Measurements from ENCODE around the gene MAN2B2. TPM values are rescaled to one million over a fixed set of nuclear protein-coding genes. Genes with fewer than 3 reads are reported as not detected.

The MAN2B2 gene
- total RNA-seq, 1 donor from 2014 or later, result 32.2 TPM

- no peak overlapping the region for H2AFZ ChIP-seq (ENCODE audit: low read depth, low read length)
- Mint-ChIP-seq H3K27me3 (ENCODE audit: low read depth, unreplicated experiment) (peaks cover 82% of the 10 kb centered on the region), H3K4me3 (ENCODE audit: unreplicated experiment) (no peak overlapping the region), H3K27ac (ENCODE audit: unreplicated experiment) (no peak overlapping the region), H3K9me3 (ENCODE audit: unreplicated experiment) (peaks cover 15% of the 10 kb centered on the region), H3K4me1 (ENCODE audit: low read depth, unreplicated experiment) (peaks cover 5% of the 10 kb centered on the region), H3K36me3 (ENCODE audit: low read depth, unreplicated experiment) (no peaks in the 10 kb centered on the region)
- no peak overlapping the region for H3K4me3 ChIP-seq (ENCODE audit: insufficient read depth, low read depth, low read length)
- peaks cover 13% of the 10 kb centered on the region for H3K27me3 ChIP-seq (ENCODE audit: insufficient read depth, low read length)
- H3K79me2 ChIP-seq (ENCODE audit: insufficient read depth, low read length), result no peaks in the 10 kb centered on the region
- no peaks in the 10 kb centered on the region for H3K36me3 ChIP-seq (ENCODE audit: insufficient read depth, low read length)
- FAIRE-seq (no peak), DNase-seq (ENCODE audit: low read depth) (no peak)
- no peak overlapping the region for H3K4me2 ChIP-seq (ENCODE audit: low read length)
- H3K9me3 ChIP-seq (ENCODE audit: insufficient read depth, low read depth, low read length), result peaks cover 6% of the 10 kb centered on the region
- no peak overlapping the region for H3K27ac ChIP-seq (ENCODE audit: low read depth, low read length)
- no peak overlapping the region for H3K9ac ChIP-seq (ENCODE audit: low read length)
- no peaks in the 10 kb centered on the region for H4K20me1 ChIP-seq (ENCODE audit: insufficient read depth, low read length)
- no peak for TF ChIP-seq CTCF (IDR thresholded peaks at IDR 0.05; ENCODE audit: insufficient read depth, low read depth, low read length)
- TF ChIP-seq EZH2 (IDR thresholded peaks at IDR 0.05; ENCODE audit: insufficient read depth, low read length), result no peak
- no peaks in the 10 kb centered on the region for H3K4me1 ChIP-seq (ENCODE audit: insufficient read depth, low read length)
These were observed 26.6 kb upstream of the MAN2B2 start for GRCh38 chr4:6548201-6548881.

DNA sequence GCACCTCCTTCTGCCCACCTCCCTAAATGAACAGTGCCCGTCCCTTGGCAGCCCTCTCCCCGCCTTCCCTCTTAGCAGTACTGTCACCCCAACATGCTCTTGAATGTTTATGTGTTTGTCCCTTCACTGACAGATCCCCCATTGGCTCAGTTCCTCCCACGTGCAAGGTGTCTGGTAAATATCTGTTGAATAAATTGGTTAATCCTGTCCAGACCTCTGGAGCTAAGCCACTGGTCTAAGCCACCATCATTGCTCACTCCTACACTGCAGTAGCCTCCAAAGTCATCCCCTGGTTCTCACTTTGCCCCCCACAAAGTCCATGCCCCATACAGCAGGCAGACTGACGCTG, 26.1 kb upstream of the MAN2B2 start:
- H3K27me3 Mint-ChIP-seq (ENCODE audit: low read depth, unreplicated experiment), result peaks cover 84% of the 10 kb centered on the region

More for the DNA sequence above, 26.1 kb upstream of the MAN2B2 start:
- H3K27me3 ChIP-seq (ENCODE audit: insufficient read depth, low read length), result peaks cover 15% of the 10 kb centered on the region
- H3K27ac ChIP-seq (ENCODE audit: low read depth, low read length), result no peak overlapping the region
- no peaks in the 10 kb centered on the region for H3K79me2 ChIP-seq (ENCODE audit: insufficient read depth, low read length)
- no peak overlapping the region for H3K4me2 ChIP-seq (ENCODE audit: low read length)
- no peak for FAIRE-seq
- peaks cover 6% of the 10 kb centered on the region for H3K9me3 ChIP-seq (ENCODE audit: insufficient read depth, low read depth, low read length)
- H3K36me3 Mint-ChIP-seq (ENCODE audit: low read depth, unreplicated experiment), result no peaks in the 10 kb centered on the region
- no peak overlapping the region for H3K4me3 ChIP-seq (ENCODE audit: insufficient read depth, low read depth, low read length)
- peaks cover 5% of the 10 kb centered on the region for H3K4me1 Mint-ChIP-seq (ENCODE audit: low read depth, unreplicated experiment)
- TF ChIP-seq EZH2 (IDR thresholded peaks at IDR 0.05; ENCODE audit: insufficient read depth, low read length), result no peak
- TF ChIP-seq CTCF (IDR thresholded peaks at IDR 0.05; ENCODE audit: insufficient read depth, low read depth, low read length), result no peak
- no peak for DNase-seq (ENCODE audit: low read depth)
- H3K4me3 Mint-ChIP-seq (ENCODE audit: unreplicated experiment), result no peak overlapping the region
- no peaks in the 10 kb centered on the region for H3K36me3 ChIP-seq (ENCODE audit: insufficient read depth, low read length)
- H4K20me1 ChIP-seq (ENCODE audit: insufficient read depth, low read length), result no peaks in the 10 kb centered on the region
- H3K9me3 Mint-ChIP-seq (ENCODE audit: unreplicated experiment), result peaks cover 15% of the 10 kb centered on the region
- H3K27ac Mint-ChIP-seq (ENCODE audit: unreplicated experiment), result no peak overlapping the region
- no peak overlapping the region for H3K9ac ChIP-seq (ENCODE audit: low read length)
- no peak overlapping the region for H2AFZ ChIP-seq (ENCODE audit: low read depth, low read length)
- H3K4me1 ChIP-seq (ENCODE audit: insufficient read depth, low read length), result no peaks in the 10 kb centered on the region

All from astrocyte (in vitro differentiated cells and primary cell).